Measurements from ENCODE around the gene IQCK.

The IQCK gene

DNA sequence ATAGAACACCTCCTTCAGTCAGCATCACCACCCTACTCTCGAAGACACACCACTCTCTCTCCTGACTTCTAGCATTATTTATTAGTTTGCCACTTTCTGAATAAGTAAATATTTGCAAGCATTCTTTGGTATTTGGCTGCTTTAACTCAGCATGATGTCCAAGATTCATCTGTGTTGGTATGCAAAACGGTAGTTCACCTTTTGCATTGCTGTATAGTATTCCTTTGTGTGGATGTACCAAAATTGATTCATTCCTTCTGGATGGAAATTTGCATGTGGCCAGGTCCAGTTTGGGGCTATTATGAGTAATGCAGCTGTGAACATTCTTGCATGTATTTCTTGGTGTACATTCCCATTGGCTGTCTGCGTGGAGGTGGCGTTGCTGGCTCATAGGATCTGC lies 32.9 kb upstream of the IQCK start:
- no peaks in the 10 kb centered on the region for H3K27me3 ChIP-seq (ENCODE audit: insufficient read depth, low read depth)
- no peaks in the 10 kb centered on the region for H3K79me2 ChIP-seq (ENCODE audit: insufficient read depth, low read depth)
- peaks cover 11% of the 10 kb centered on the region for H3K4me1 ChIP-seq (ENCODE audit: low read depth, poor library complexity, severe bottlenecking)
- H3K36me3 ChIP-seq (ENCODE audit: insufficient read depth), result no peaks in the 10 kb centered on the region
- H3K9ac ChIP-seq, result no peak overlapping the region
- TF ChIP-seq, protein P1, sequence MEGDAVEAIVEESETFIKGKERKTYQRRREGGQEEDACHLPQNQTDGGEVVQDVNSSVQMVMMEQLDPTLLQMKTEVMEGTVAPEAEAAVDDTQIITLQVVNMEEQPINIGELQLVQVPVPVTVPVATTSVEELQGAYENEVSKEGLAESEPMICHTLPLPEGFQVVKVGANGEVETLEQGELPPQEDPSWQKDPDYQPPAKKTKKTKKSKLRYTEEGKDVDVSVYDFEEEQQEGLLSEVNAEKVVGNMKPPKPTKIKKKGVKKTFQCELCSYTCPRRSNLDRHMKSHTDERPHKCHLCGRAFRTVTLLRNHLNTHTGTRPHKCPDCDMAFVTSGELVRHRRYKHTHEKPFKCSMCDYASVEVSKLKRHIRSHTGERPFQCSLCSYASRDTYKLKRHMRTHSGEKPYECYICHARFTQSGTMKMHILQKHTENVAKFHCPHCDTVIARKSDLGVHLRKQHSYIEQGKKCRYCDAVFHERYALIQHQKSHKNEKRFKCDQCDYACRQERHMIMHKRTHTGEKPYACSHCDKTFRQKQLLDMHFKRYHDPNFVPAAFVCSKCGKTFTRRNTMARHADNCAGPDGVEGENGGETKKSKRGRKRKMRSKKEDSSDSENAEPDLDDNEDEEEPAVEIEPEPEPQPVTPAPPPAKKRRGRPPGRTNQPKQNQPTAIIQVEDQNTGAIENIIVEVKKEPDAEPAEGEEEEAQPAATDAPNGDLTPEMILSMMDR (conservative IDR thresholded peaks at IDR 0.05; ENCODE audit: low read depth, low read length), result no peak
- H3K4me2 ChIP-seq, result no peak overlapping the region
- H2AFZ ChIP-seq (ENCODE audit: low read depth), result no peak overlapping the region
- H3K4me3 ChIP-seq (IDR thresholded peaks at IDR 0.05; ENCODE audit: insufficient read depth, low read depth, low read length), result no peak overlapping the region
- H4K20me1 ChIP-seq (ENCODE audit: insufficient read depth), result no peaks in the 10 kb centered on the region
- no peak overlapping the region for H3K27ac ChIP-seq

GRCh38 chr16:19687279-19687678 lies 30.8 kb upstream of the IQCK start:
- Histone ChIP-seq H3K4me3 (IDR thresholded peaks at IDR 0.05; ENCODE audit: insufficient read depth, low read depth, low read length) (no peak overlapping the region), H3K27me3 (ENCODE audit: insufficient read depth, low read depth) (no peaks in the 10 kb centered on the region), H2AFZ (ENCODE audit: low read depth) (no peak overlapping the region), H3K9ac (no peak overlapping the region), H4K20me1 (ENCODE audit: insufficient read depth) (no peaks in the 10 kb centered on the region), H3K36me3 (ENCODE audit: insufficient read depth) (no peaks in the 10 kb centered on the region), H3K27ac (no peak overlapping the region), H3K4me2 (no peak overlapping the region), H3K4me1 (ENCODE audit: low read depth, poor library complexity, severe bottlenecking) (peaks cover 11% of the 10 kb centered on the region), H3K79me2 (ENCODE audit: insufficient read depth, low read depth) (no peaks in the 10 kb centered on the region)
- TF ChIP-seq, protein P1 (conservative IDR thresholded peaks at IDR 0.05; ENCODE audit: low read depth, low read length), result no peak

DNA sequence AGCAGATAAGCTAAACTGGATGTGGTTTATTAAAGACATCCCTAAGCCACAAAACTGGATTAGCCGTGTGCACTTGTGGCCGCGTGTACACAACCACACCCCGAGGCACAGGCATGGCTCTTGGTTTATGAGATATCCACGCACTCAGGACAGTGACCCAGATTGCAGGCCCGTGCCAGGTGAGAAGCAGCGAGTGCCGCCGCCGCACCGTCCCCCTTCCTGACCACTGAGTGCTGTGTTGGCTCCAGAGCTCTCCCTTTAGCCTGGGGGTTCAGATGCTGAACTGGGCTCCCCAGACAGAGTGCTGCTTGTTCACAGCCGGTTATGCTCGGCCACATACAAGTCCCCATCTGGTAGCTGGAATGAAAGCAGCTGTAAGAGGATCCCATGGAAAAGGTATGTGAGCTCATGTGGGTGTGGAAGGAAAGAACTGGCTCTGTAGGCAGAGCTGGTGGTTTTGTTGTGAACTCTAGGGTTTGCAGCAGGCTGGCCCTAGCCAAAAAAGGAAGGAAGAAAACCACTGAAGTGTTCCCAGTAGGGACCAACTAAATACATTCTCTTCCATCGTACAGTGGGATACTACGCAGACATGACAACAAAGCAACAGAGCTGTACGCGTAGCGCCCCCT lies 29.6 kb upstream of the IQCK start:
- H3K27me3 ChIP-seq (ENCODE audit: insufficient read depth, low read depth), result no peaks in the 10 kb centered on the region

DNA sequence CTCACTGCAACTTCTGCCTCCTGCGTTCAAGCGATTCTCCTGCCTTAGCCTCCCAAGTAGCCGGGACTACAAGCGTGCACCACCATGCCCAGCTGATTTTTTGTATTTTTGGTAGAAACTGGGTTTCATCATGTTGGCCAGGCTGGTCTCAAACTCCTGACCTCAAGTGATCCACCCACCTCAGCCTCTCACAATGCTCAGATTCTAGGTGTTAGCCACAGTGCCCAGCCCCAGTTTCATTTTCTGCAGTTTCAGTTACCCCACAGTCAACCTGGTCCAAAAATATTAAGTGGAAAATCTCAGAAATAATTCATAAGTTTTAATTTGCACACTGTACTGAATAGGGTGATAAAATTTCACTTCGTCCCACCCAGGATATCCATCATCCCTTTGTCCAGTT lies 28.7 kb upstream of the IQCK start:
- Histone ChIP-seq H3K36me3 (ENCODE audit: insufficient read depth) (no peaks in the 10 kb centered on the region), H3K4me1 (ENCODE audit: low read depth, poor library complexity, severe bottlenecking) (peaks cover 11% of the 10 kb centered on the region), H2AFZ (ENCODE audit: low read depth) (no peak overlapping the region), H3K27ac (no peak overlapping the region), H3K4me3 (IDR thresholded peaks at IDR 0.05; ENCODE audit: insufficient read depth, low read depth, low read length) (no peak overlapping the region), H3K79me2 (ENCODE audit: insufficient read depth, low read depth) (no peaks in the 10 kb centered on the region), H3K27me3 (ENCODE audit: insufficient read depth, low read depth) (no peaks in the 10 kb centered on the region), H4K20me1 (ENCODE audit: insufficient read depth) (no peaks in the 10 kb centered on the region), H3K4me2 (peak overlapping the region; percentile 14; the same call in 1 of the 2 replicates), H3K9ac (no peak overlapping the region)
- TF ChIP-seq, protein P1 (conservative IDR thresholded peaks at IDR 0.05; ENCODE audit: low read depth, low read length), result no peak

More for the DNA sequence above, 29.6 kb upstream of the IQCK start:
- no peaks in the 10 kb centered on the region for H3K36me3 ChIP-seq (ENCODE audit: insufficient read depth)
- H3K27ac ChIP-seq, result no peak overlapping the region
- no peak overlapping the region for H3K9ac ChIP-seq
- H3K4me3 ChIP-seq (IDR thresholded peaks at IDR 0.05; ENCODE audit: insufficient read depth, low read depth, low read length), result no peak overlapping the region
- peaks cover 11% of the 10 kb centered on the region for H3K4me1 ChIP-seq (ENCODE audit: low read depth, poor library complexity, severe bottlenecking)
- TF ChIP-seq, protein P1 (conservative IDR thresholded peaks at IDR 0.05; ENCODE audit: low read depth, low read length), result no peak
- no peak overlapping the region for H2AFZ ChIP-seq (ENCODE audit: low read depth)
- H3K4me2 ChIP-seq, result no peak overlapping the region
- H3K79me2 ChIP-seq (ENCODE audit: insufficient read depth, low read depth), result no peaks in the 10 kb centered on the region
- H4K20me1 ChIP-seq (ENCODE audit: insufficient read depth), result no peaks in the 10 kb centered on the region
